Measurements from ENCODE around the gene ACSF3.
"Not testable (repeated sequence)": the region's sequence is repeated elsewhere in the genome, so short reads cannot be mapped to it uniquely, and the experiment has no call there.

DNA sequence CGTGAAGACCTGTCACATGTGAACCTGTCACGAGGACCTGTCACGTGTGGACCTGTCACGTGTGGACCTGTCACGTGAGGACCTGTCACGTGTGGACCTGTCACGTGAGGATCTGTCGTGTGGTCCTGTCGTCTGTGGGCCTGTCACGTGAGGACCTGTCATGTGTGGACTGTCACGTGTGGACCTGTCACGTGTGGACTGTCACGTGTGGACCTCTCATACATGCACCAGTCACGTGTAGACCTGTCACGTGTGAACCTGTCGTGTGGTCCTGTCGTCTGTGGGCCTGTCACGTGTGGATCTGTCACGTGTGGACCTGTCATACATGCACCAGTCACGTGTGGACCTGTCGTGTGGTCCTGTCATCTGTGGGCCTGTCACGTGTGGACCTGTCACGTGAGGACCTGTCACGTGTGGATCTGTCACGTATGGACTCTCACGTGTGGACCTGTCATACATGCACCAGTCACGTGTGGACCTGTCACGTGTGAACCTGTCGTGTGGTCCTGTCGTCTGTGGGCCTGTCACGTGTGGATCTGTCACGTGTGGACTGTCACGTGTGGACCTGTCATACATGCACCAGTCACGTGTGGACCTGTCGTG, 19.5 kb upstream of the ACSF3 start:
- TF ChIP-seq, protein P1, sequence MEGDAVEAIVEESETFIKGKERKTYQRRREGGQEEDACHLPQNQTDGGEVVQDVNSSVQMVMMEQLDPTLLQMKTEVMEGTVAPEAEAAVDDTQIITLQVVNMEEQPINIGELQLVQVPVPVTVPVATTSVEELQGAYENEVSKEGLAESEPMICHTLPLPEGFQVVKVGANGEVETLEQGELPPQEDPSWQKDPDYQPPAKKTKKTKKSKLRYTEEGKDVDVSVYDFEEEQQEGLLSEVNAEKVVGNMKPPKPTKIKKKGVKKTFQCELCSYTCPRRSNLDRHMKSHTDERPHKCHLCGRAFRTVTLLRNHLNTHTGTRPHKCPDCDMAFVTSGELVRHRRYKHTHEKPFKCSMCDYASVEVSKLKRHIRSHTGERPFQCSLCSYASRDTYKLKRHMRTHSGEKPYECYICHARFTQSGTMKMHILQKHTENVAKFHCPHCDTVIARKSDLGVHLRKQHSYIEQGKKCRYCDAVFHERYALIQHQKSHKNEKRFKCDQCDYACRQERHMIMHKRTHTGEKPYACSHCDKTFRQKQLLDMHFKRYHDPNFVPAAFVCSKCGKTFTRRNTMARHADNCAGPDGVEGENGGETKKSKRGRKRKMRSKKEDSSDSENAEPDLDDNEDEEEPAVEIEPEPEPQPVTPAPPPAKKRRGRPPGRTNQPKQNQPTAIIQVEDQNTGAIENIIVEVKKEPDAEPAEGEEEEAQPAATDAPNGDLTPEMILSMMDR (IDR thresholded peaks at IDR 0.05), result not testable (repeated sequence)
- not testable (repeated sequence) for TF ChIP-seq POLR2A, EP300 (IDR thresholded peaks at IDR 0.05)
